NCI-H524 treated with DMSO at 0.1 percent for 48 hours (cell line): Measurements from ENCODE around the gene TAOK1.

ENCODE experiments used
- DNase-seq: peaks from one replicate; lab custom pipeline; 2025; lab: John Stamatoyannopoulos, UW

The TAOK1 gene

GRCh38 chr17:29584452-29585079, 194.4 kb downstream of the TAOK1 start:
- no peak for DNase-seq

GRCh38 chr17:29585080-29585751, 195.1 kb downstream of the TAOK1 start:
- DNase-seq = no peak

GRCh38 chr17:29586676-29587469, 196.7 kb downstream of the TAOK1 start:
- no peak for DNase-seq

- no peak for DNase-seq
Observed at GRCh38 chr17:29587591-29587990, 197.4 kb downstream of the TAOK1 start.

- DNase-seq = no peak
Observed at GRCh38 chr17:29588017-29588561, 197.9 kb downstream of the TAOK1 start.

- no peak for DNase-seq
Observed at GRCh38 chr17:29588562-29589411, 198.6 kb downstream of the TAOK1 start.

GRCh38 chr17:29589524-29590410, 199.6 kb downstream of the TAOK1 start, which contains the start of gene GIT1:
Gene GIT1, minus strand, starts transcription at chr17:29589648. Its CDS starts 270 bp downstream, at chr17:29589378.
- no peak for DNase-seq

GRCh38 chr17:29590411-29591145, 200.4 kb downstream of the TAOK1 start:
- DNase-seq = peak; percentile 76

GRCh38 chr17:29591146-29591736, 201.1 kb downstream of the TAOK1 start:
- no peak for DNase-seq

- peak; percentile 87 for DNase-seq
Observed at GRCh38 chr17:29591737-29592608, 201.8 kb downstream of the TAOK1 start.

GRCh38 chr17:29592850-29593551, 202.8 kb downstream of the TAOK1 start, which contains the start of gene ANKRD13B:
Gene ANKRD13B, plus strand, starts transcription at chr17:29593132. Its CDS starts 490 bp downstream, at chr17:29593622.
- DNase-seq = peak; percentile 68

GRCh38 chr17:29593591-29594518, 203.7 kb downstream of the TAOK1 start:
- no peak for DNase-seq

- no peak for DNase-seq
Observed at GRCh38 chr17:29594519-29595090, 204.4 kb downstream of the TAOK1 start.

- DNase-seq = no peak
Observed at GRCh38 chr17:29595107-29595942, 205.2 kb downstream of the TAOK1 start.
